ENCODE measurements around the gene DGCR6L. TPM values are rescaled to one million over a fixed set of nuclear protein-coding genes. Genes with fewer than 3 reads are reported as not detected.
"Not testable (repeated sequence)": the region's sequence is repeated elsewhere in the genome, so short reads cannot be mapped to it uniquely, and the experiment has no call there.

Gene DGCR6L
- total RNA-seq, 1 experiment from 2014 or later, result 38.6 TPM

DNA sequence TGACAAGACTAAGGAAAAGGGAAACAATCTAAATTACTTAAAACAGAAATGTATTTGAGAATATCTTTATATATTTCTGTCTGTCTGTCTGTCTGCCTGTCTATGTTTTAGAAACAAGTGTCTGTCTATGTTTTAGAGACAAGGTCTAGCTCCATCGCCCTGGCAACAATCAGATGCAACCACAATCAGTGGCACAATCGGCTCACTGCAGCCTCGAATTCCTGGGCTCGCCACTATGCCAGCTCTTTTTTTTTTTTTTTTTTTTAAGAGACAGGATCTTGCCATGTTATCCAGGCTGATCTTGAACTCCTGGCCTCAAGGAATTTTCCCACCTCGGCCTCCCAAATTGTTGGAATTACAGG is 8.7 kb upstream of the DGCR6L start:
- H3K4me1 Mint-ChIP-seq; H3T11ph ChIP-seq (ENCODE audit: low read length); H3K9ac ChIP-seq (ENCODE audit: extremely low read depth, insufficient read length, low read length); H2BK120ac ChIP-seq (ENCODE audit: low read depth, low read length, poor library complexity, severe bottlenecking); H2AK5ac ChIP-seq (ENCODE audit: insufficient read length, low read length); H3K23ac ChIP-seq (ENCODE audit: insufficient read length, low read depth, low read length); H2AFZ ChIP-seq (ENCODE audit: low read length); H4K5ac ChIP-seq (ENCODE audit: insufficient read length, low read depth, low read length); H3K56ac ChIP-seq (ENCODE audit: insufficient read length, low read depth, low read length); H3K4me3 Mint-ChIP-seq; H2BK5ac ChIP-seq (ENCODE audit: insufficient read length, low read length); H3K79me2 ChIP-seq (ENCODE audit: insufficient read depth, low read length); H3K27me3 ChIP-seq (ENCODE audit: insufficient read depth, low read length); H3K36me3 Mint-ChIP-seq (ENCODE audit: insufficient read depth in 1 of 3, low read depth in 3 of 3); H3K9me3 Mint-ChIP-seq; H3K23me2 ChIP-seq (ENCODE audit: insufficient read length, low read depth, low read length, poor library complexity, severe bottlenecking); H3K14ac ChIP-seq (ENCODE audit: insufficient read depth, low read length); H4K8ac ChIP-seq (replicated peaks; ENCODE audit: insufficient read length, low read depth, low read length); H4K20me1 ChIP-seq (ENCODE audit: control insufficient read depth, insufficient read depth, insufficient read length); H3K4me1 ChIP-seq (ENCODE audit: insufficient read depth, low read length); H3K4me2 ChIP-seq (ENCODE audit: insufficient read depth, insufficient read length, low read length); H2BK12ac ChIP-seq (ENCODE audit: insufficient read length, low read depth, low read length); H3K9me3 ChIP-seq (ENCODE audit: control insufficient read depth, low read depth, low read length); H2BK15ac ChIP-seq (ENCODE audit: low read depth, low read length); H3K27me3 Mint-ChIP-seq (ENCODE audit: low read depth); H3K4ac ChIP-seq (ENCODE audit: low read depth, low read length); H3K79me1 ChIP-seq (ENCODE audit: insufficient read depth, low read depth, low read length, poor library complexity, severe bottlenecking); H3K18ac ChIP-seq (ENCODE audit: insufficient read length, low read depth, low read length); H4K91ac ChIP-seq (ENCODE audit: insufficient read length, low read depth, low read length); H3K27ac ChIP-seq (ENCODE audit: insufficient read length, low read depth, low read length); H2BK20ac ChIP-seq (ENCODE audit: low read depth, low read length, poor library complexity, severe bottlenecking): not testable (repeated sequence)
- peak overlapping the region in 1 of 3 experiments; percentile 55; a peak in 1 of 7 replicates for H3K27ac Mint-ChIP-seq
- DNase-seq, result peak; percentile 25
- WGBS (ENCODE audit: extremely low coverage, insufficient read length, low lambda C conversion rate), result no CpG with 5 or more reads among the region's 5 CpGs

DNA sequence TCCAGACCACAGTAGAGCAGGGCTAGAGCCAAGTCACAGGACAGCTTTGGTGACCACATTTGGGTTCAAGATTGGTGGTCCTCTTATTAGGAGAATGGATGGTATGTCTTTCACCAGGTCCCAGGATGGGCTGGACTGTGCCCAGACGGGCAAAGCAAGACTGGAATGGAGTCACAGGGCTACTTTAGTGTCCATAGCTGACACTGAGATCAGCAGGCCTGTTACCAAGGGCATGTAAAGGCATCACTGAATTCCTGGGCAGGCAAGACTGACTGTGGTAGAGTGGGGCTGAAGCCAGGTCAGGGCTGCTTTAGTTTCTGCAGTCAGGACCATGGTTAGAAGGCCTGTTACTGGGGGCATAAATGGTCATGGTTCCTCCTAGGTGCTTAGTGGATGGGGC is 6.1 kb upstream of the DGCR6L start:
- H3K79me2 ChIP-seq (ENCODE audit: insufficient read depth, low read length); DNase-seq; H3K27me3 ChIP-seq (ENCODE audit: insufficient read depth, low read length); H2BK120ac ChIP-seq (ENCODE audit: low read depth, low read length, poor library complexity, severe bottlenecking); H4K20me1 ChIP-seq (ENCODE audit: control insufficient read depth, insufficient read depth, insufficient read length); H3K4me1 ChIP-seq (ENCODE audit: insufficient read depth, low read length); H3K14ac ChIP-seq (ENCODE audit: insufficient read depth, low read length); H3K9me3 ChIP-seq (ENCODE audit: control insufficient read depth, low read depth, low read length); H3K4me2 ChIP-seq (ENCODE audit: insufficient read depth, insufficient read length, low read length); H3T11ph ChIP-seq (ENCODE audit: low read length); H2BK15ac ChIP-seq (ENCODE audit: low read depth, low read length); H3K27ac ChIP-seq (ENCODE audit: insufficient read length, low read depth, low read length); H3K9ac ChIP-seq (ENCODE audit: extremely low read depth, insufficient read length, low read length); H2BK5ac ChIP-seq (ENCODE audit: insufficient read length, low read length); H2AFZ ChIP-seq (ENCODE audit: low read length); H3K18ac ChIP-seq (ENCODE audit: insufficient read length, low read depth, low read length); H3K56ac ChIP-seq (ENCODE audit: insufficient read length, low read depth, low read length); H2BK12ac ChIP-seq (ENCODE audit: insufficient read length, low read depth, low read length); H3K4me3 Mint-ChIP-seq; H4K5ac ChIP-seq (ENCODE audit: insufficient read length, low read depth, low read length); H4K8ac ChIP-seq (replicated peaks; ENCODE audit: insufficient read length, low read depth, low read length); H3K9me3 Mint-ChIP-seq; H3K79me1 ChIP-seq (ENCODE audit: insufficient read depth, low read depth, low read length, poor library complexity, severe bottlenecking); H2BK20ac ChIP-seq (ENCODE audit: low read depth, low read length, poor library complexity, severe bottlenecking); H2AK5ac ChIP-seq (ENCODE audit: insufficient read length, low read length); H3K23me2 ChIP-seq (ENCODE audit: insufficient read length, low read depth, low read length, poor library complexity, severe bottlenecking); H3K23ac ChIP-seq (ENCODE audit: insufficient read length, low read depth, low read length); H3K27me3 Mint-ChIP-seq (ENCODE audit: low read depth); H3K36me3 Mint-ChIP-seq (ENCODE audit: insufficient read depth in 1 of 3, low read depth in 3 of 3); H3K27ac Mint-ChIP-seq; H3K4ac ChIP-seq (ENCODE audit: low read depth, low read length); H4K91ac ChIP-seq (ENCODE audit: insufficient read length, low read depth, low read length): not testable (repeated sequence)
- WGBS (ENCODE audit: extremely low coverage, insufficient read length, low lambda C conversion rate), result no CpG with 5 or more reads among the region's 1 CpG
- peaks cover 9 to 11% of the 10 kb centered on the region in 2 experiments for H3K4me1 Mint-ChIP-seq

Measured in H9 (cell line).